CD4-positive, alpha-beta T cell treated with Interferon alpha-2 for 1 hour (primary cell): ENCODE measurements around the gene NSD2.

Experiments
- DNase-seq, 2 donors: peaks; one replicate each; pipeline ENCODE4 v3.0.0-alpha.2; 2020 to 2022

The NSD2 gene

GRCh38 chr4:1948892-1949436 lies 77.8 kb downstream of the NSD2 start:
- peak in 1 of 2 donors; percentile 5 for DNase-seq

DNA sequence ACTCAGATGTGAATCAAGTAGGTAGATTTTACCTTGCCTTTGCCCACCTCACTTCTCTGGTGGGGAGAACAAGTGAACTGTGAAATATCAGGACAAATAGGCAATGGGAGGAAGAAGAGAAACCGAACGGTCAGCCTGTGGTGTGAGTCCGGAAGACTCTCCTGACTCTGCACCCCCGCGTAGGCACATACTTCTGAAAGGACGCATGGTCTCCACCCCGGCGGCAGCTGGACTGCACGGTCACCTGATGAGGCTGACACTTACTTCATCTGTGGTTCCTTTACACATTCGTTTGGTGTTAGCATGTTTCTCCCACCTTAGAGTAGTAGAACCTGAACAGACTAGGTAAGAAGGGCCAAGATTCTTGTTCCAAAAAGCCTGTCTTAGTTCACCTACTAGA lies 79.2 kb downstream of the NSD2 start:
- no peak for DNase-seq

GRCh38 chr4:1952058-1952700 lies 81.0 kb downstream of the NSD2 start:
- no peak for DNase-seq

GRCh38 chr4:1952719-1953118 lies 81.5 kb downstream of the NSD2 start:
- DNase-seq, result no peak

- no peak for DNase-seq
Measured at GRCh38 chr4:1953335-1953734, 82.1 kb downstream of the NSD2 start.

GRCh38 chr4:1956631-1957030 lies 85.4 kb downstream of the NSD2 start:
- no peak for DNase-seq

GRCh38 chr4:1958276-1959103 lies 87.3 kb downstream of the NSD2 start:
- no peak for DNase-seq

GRCh38 chr4:1959104-1959384 lies 87.9 kb downstream of the NSD2 start:
- DNase-seq, result no peak

GRCh38 chr4:1960170-1960825 lies 89.1 kb downstream of the NSD2 start:
- no peak for DNase-seq

GRCh38 chr4:1961038-1961437 lies 89.8 kb downstream of the NSD2 start:
- no peak for DNase-seq

DNA sequence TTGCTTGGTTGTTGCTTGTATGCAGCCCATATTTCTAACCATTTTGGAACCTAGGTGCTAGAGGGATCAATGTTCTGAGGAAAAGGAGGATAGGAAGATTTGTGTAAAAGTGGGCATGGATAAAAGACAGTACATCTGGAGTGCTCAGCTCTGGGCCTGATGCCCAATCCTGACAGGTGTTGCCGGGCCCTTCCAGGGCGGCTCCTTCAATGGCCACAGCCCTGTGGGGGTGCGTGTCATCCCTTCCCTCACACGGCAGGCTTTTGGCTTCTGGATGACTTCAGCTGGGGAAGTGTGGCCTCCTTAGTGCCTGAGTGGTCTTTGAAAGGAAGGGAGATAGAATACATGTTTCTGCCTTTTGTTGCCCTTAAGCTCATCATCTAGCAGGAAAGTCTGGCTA lies 90.4 kb downstream of the NSD2 start:
- DNase-seq, result no peak

GRCh38 chr4:1962980-1963379 lies 91.8 kb downstream of the NSD2 start:
- DNase-seq, result no peak

- DNase-seq, result no peak
Measured at GRCh38 chr4:1964443-1964842, 93.2 kb downstream of the NSD2 start.

DNA sequence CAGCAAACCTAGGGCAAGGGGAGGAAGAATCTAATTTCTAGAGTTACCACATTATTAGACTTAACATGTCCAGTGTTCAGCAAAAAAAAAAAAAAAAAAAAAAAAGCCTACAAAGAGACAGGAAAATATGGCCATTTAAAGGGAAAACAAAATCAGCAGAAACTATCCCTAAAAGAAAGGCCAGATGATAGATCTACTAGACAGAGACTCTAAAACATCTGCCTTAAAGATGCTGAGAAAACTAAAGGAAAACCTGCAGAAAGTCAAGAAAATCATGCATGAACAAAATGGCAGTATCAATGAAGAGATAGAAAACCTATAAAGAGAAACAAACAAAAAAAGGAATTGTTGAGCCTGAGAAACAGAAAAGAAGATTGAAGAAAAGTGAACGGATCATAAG lies 93.8 kb downstream of the NSD2 start:
- DNase-seq, result no peak

DNA sequence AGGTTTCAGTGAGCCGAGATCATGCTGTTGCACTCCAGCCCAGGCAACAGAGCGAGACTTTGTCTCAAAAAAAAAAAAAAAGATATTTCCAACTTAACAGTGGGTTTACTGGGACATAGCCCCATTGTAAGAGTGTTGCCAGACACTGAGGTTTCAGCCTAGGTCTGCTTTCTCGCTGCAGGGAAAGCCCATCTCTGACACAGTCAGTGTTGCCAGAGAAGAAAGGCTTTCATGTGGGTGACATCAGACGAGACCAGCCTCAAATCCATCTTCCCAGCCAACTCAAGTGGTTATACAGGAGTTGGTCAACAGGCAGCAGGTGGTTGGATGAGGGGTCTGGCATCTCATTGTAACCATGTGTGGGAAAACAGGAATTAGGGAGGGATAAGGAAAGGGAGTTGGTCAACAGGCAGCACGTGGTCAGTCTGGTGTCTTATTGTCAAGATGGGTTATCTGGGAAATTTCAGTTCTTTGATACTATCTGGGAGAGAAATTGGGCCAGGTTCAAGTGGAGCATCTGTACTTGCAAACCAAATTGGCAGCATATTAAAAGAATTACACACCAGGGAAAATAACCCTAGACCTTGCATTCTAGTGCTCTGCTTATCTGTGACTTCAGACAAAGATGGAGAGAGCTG lies 96.4 kb downstream of the NSD2 start:
- no peak for DNase-seq

- no peak for DNase-seq
Measured at GRCh38 chr4:1968686-1969295, 97.6 kb downstream of the NSD2 start.

GRCh38 chr4:1969928-1970723 lies 98.9 kb downstream of the NSD2 start:
- no peak for DNase-seq

- DNase-seq, result no peak
Measured at GRCh38 chr4:1970926-1971325, 99.7 kb downstream of the NSD2 start.

DNA sequence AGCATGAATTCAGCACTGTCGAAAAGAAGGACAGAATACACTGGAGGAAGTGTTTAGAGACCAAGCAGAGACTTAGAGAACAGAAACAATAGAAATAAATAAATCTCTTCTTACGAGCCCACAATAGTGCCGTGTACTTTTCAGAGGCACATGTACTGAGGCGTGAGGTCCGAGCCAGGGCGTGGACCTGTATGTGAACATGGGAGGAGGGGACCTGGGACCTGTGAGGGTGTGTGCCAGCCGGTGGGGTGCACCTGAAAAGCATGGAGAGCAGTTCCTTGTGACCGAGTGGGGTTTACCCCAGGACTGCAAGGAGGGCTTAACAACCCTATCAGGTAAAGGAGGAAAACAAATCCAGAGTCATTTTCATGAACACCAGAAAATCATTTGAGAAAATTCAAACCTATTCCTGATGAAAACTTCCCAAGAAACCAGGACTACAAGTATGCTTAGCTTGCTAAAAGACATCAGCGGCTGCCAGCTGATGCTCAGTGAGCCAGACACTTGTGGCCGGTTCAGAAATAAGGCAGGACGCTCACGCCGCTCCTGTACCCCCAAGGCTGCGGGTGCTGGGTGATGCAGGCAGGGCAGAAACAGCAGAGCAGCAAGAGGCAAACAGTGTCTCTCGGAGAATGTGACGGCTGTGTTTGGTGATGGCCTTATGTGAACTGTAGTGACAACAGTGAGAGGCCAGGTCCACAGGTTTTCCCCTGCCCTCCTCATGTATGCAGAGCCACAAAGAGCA lies 100.4 kb downstream of the NSD2 start:
- DNase-seq, result no peak

GRCh38 chr4:1972414-1972813 lies 101.2 kb downstream of the NSD2 start:
- no peak for DNase-seq

DNA sequence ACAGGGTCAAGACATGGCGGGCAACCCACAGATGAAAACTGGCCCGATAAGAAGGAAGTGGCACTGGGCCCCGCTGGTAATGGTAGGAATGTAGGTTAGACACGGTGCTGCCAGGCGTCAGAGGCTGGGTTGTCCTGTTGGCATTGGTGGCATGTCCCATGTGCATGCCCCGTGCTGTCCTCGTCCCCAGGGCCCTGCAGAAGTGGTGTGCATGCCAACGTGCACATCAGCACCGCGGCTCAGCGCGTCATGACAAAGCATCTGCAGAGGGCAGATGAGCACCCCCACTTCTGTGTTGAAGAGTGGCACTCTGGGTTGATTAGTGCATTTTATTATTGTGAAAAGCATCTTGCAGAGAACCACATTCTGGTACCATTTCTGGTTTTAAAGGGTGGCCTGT lies 102.0 kb downstream of the NSD2 start:
- DNase-seq, result no peak
